Loucy (cell line): ENCODE measurements around the gene CYP27A1.

Source experiments
- EZH2phosphoT487 ChIP-seq: fragments of 200-600 bp; IDR thresholded peaks from 2 replicates; pipeline ENCODE4 v1.6.1; 2018; ENCODE audit warnings: antibody characterized with exemption, mild to moderate bottlenecking, moderate library complexity, borderline replicate concordance
- TF ChIP-seq, protein P1 (sequence below): fragments of 200-600 bp; sonication (generic); conservative IDR thresholded peaks from 2 replicates; pipeline ENCODE4 v1.5.1; 2014; ENCODE audit warnings: mild to moderate bottlenecking, antibody characterized with exemption, low read length

- TF ChIP-seq, protein P1, sequence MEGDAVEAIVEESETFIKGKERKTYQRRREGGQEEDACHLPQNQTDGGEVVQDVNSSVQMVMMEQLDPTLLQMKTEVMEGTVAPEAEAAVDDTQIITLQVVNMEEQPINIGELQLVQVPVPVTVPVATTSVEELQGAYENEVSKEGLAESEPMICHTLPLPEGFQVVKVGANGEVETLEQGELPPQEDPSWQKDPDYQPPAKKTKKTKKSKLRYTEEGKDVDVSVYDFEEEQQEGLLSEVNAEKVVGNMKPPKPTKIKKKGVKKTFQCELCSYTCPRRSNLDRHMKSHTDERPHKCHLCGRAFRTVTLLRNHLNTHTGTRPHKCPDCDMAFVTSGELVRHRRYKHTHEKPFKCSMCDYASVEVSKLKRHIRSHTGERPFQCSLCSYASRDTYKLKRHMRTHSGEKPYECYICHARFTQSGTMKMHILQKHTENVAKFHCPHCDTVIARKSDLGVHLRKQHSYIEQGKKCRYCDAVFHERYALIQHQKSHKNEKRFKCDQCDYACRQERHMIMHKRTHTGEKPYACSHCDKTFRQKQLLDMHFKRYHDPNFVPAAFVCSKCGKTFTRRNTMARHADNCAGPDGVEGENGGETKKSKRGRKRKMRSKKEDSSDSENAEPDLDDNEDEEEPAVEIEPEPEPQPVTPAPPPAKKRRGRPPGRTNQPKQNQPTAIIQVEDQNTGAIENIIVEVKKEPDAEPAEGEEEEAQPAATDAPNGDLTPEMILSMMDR = no peak
- TF ChIP-seq EZH2phosphoT487 = no peak
These were observed 539 bp downstream of the CYP27A1 start for GRCh38 chr2:218782528-218782844.
